Measurements from ENCODE around the gene IGSF3. TPM values are rescaled to one million over a fixed set of nuclear protein-coding genes. Genes with fewer than 3 reads are reported as not detected.

Gene IGSF3
- total RNA-seq, 4 donors from 2014 or later = 1.7 to 8.5 (median 5.1) TPM

GRCh38 chr1:116557323-116557878, 110.1 kb downstream of the IGSF3 start:
- TF ChIP-seq POLR2A (IDR thresholded peaks at IDR 0.05) = no peak
- TF ChIP-seq EP300 (IDR thresholded peaks at IDR 0.05) = no peak
- TF ChIP-seq POLR2AphosphoS5 (IDR thresholded peaks at IDR 0.05) = no peak
- TF ChIP-seq, protein P1, sequence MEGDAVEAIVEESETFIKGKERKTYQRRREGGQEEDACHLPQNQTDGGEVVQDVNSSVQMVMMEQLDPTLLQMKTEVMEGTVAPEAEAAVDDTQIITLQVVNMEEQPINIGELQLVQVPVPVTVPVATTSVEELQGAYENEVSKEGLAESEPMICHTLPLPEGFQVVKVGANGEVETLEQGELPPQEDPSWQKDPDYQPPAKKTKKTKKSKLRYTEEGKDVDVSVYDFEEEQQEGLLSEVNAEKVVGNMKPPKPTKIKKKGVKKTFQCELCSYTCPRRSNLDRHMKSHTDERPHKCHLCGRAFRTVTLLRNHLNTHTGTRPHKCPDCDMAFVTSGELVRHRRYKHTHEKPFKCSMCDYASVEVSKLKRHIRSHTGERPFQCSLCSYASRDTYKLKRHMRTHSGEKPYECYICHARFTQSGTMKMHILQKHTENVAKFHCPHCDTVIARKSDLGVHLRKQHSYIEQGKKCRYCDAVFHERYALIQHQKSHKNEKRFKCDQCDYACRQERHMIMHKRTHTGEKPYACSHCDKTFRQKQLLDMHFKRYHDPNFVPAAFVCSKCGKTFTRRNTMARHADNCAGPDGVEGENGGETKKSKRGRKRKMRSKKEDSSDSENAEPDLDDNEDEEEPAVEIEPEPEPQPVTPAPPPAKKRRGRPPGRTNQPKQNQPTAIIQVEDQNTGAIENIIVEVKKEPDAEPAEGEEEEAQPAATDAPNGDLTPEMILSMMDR (IDR thresholded peaks at IDR 0.05) = no peak
- ATAC-seq = no peak
- Histone ChIP-seq H3K27me3 (no peaks in the 10 kb centered on the region), H3K27ac (no peak overlapping the region), H3K9me3 (no peaks in the 10 kb centered on the region), H3K4me3 (no peak overlapping the region), H3K36me3 (no peaks in the 10 kb centered on the region), H3K4me1 (peaks cover 0 to 21% (median 0%) of the 10 kb centered on the region in 3 donors)
- WGBS, 2 donors (ENCODE audit: low coverage in 1 of 2) = 94 to 100% methylated on average over 2 to 4 of the region's 4 CpGs

DNA sequence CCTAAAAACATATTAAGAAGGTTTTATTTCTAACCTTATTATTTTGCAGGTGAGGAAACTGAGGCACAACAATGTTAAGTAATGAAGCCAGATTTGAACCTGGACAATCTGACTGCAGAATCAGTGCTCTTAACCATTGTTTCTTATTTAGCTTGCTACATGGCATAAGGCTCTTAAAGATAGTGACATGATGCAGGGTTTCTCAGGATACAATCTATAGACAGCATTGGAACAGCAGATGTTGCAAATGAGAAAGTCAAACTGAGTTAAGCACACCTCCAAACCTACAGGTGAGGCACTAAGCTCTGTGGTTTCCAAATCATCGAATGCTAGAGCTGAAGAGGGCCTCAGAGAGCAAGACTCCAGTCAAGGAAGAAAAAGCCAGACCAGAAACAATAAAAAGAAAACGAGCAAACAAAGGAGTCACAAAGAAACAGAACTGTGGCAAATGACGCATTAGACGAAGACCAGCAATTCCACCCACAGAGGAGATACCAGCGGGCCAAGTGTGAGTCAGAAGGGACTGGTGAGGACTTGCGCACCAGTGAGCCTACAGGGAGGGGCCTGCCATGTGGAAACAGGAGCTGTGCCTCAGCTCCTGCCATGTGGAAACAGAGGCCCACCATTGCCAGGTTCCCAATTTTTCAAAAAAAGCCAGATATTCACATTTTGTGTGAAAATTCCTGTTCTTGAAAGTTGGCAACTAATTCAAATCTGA, 111.1 kb downstream of the IGSF3 start:
- H3K4me3 ChIP-seq = no peak overlapping the region
- H3K27me3 ChIP-seq = no peaks in the 10 kb centered on the region
- peak; percentile 70 for ATAC-seq
- no peaks in the 10 kb centered on the region for H3K9me3 ChIP-seq
- 53 to 87% methylated on average over 3 to 6 of the region's 6 CpGs for WGBS, 2 donors (ENCODE audit: low coverage in 1 of 2)
- peaks cover 0 to 21% (median 0%) of the 10 kb centered on the region in 3 donors for H3K4me1 ChIP-seq
- no peaks in the 10 kb centered on the region for H3K36me3 ChIP-seq
- no peak for TF ChIP-seq POLR2AphosphoS5 (IDR thresholded peaks at IDR 0.05)
- TF ChIP-seq EP300 (IDR thresholded peaks at IDR 0.05) = no peak
- TF ChIP-seq, protein P1 (IDR thresholded peaks at IDR 0.05) = no peak
- no peak for TF ChIP-seq POLR2A (IDR thresholded peaks at IDR 0.05)
- no peak overlapping the region for H3K27ac ChIP-seq

GRCh38 chr1:116554924-116555323, 112.6 kb downstream of the IGSF3 start:
- Histone ChIP-seq H3K27me3 (no peaks in the 10 kb centered on the region), H3K4me1 (peaks cover 0 to 21% (median 0%) of the 10 kb centered on the region in 3 donors), H3K36me3 (no peaks in the 10 kb centered on the region), H3K4me3 (no peak overlapping the region), H3K27ac (no peak overlapping the region), H3K9me3 (no peaks in the 10 kb centered on the region)
- whole genome bisulfite sequencing, 2 donors (ENCODE audit: low coverage in 1 of 2) = 64 to 75% methylated on average over 1 to 2 of the region's 2 CpGs
- no peak for ATAC-seq
- no peak for TF ChIP-seq POLR2AphosphoS5 (IDR thresholded peaks at IDR 0.05)
- TF ChIP-seq, protein P1 (IDR thresholded peaks at IDR 0.05) = no peak
- no peak for TF ChIP-seq POLR2A (IDR thresholded peaks at IDR 0.05)
- no peak for TF ChIP-seq EP300 (IDR thresholded peaks at IDR 0.05)

DNA sequence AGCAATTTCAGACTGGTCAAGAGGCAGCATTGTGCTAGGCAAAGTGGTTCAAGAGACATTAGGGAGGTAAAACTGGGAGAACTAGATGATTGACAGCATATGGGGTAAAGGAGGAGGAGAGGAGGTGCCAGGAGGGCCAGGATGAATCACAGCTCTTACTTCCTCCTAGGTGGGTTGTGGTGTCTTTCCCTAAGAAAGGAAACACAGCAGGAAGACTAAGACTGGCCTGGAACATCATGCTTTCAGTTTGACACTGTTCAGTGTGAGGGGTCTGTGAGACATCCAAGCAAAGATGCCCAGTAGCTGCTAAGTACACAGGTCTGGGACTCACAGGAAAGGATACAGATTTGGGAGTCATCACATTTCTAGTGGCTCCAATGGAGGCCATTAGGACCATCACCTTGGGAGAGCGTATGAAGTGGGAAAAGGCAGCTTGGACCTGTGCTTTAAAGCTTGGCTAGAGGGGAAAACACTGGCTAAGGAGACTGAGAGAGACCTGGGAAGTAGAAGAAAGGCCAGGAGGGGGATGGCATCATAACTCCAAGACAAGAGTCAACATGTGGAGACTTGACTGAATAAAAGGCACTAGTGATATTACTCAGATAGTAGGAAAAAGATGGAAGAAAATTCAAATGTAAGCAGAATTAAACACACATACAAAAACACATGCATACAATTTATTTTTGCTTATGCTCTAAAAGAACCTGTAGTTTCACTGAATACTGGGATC, 114.0 kb downstream of the IGSF3 start:
- no peaks in the 10 kb centered on the region for H3K36me3 ChIP-seq
- TF ChIP-seq POLR2AphosphoS5 (IDR thresholded peaks at IDR 0.05) = no peak
- TF ChIP-seq, protein P1 (IDR thresholded peaks at IDR 0.05) = no peak
- TF ChIP-seq POLR2A (IDR thresholded peaks at IDR 0.05) = no peak
- TF ChIP-seq EP300 (IDR thresholded peaks at IDR 0.05) = no peak
- no peak overlapping the region for H3K27ac ChIP-seq
- H3K27me3 ChIP-seq = no peaks in the 10 kb centered on the region
- H3K4me1 ChIP-seq = peaks cover 0 to 21% (median 0%) of the 10 kb centered on the region in 3 donors
- H3K9me3 ChIP-seq = no peaks in the 10 kb centered on the region
- H3K4me3 ChIP-seq = no peak overlapping the region
- WGBS, 2 donors (ENCODE audit: low coverage in 1 of 2) = 83 to 100% methylated on average over 1 of the region's 1 CpG
- ATAC-seq = no peak
